ENCODE results near the gene STMND1. TPM values are rescaled to one million over a fixed set of nuclear protein-coding genes. Genes with fewer than 3 reads are reported as not detected.

STMND1 gene
- total RNA-seq, 2 donors from 2014 or later = not detected

GRCh38 chr6:17116117-17116440 lies 14.2 kb downstream of the STMND1 start:
- no peak for TF ChIP-seq CTCF (IDR thresholded peaks at IDR 0.05)
- no peak for DNase-seq (ENCODE audit: low spot score)
- H3K9me3 ChIP-seq = no peaks in the 10 kb centered on the region
- no peak overlapping the region for H3K27ac ChIP-seq
- H3K4me1 ChIP-seq = peaks cover 0 to 8% of the 10 kb centered on the region in 2 donors
- no peaks in the 10 kb centered on the region for H3K36me3 ChIP-seq
- H3K4me3 ChIP-seq = no peak overlapping the region
- H3K27me3 ChIP-seq = no peaks in the 10 kb centered on the region

- no peak for TF ChIP-seq CTCF (IDR thresholded peaks at IDR 0.05)
- H3K9me3 ChIP-seq = no peaks in the 10 kb centered on the region
Measured at GRCh38 chr6:17120019-17120418, 18.2 kb downstream of the STMND1 start.

GRCh38 chr6:17125407-17125806 lies 23.6 kb downstream of the STMND1 start:
- no peak for DNase-seq (ENCODE audit: low spot score)
- Histone ChIP-seq H3K36me3 (no peaks in the 10 kb centered on the region), H3K27ac (no peak overlapping the region), H3K4me3 (no peak overlapping the region), H3K27me3 (no peaks in the 10 kb centered on the region), H3K9me3 (no peaks in the 10 kb centered on the region), H3K4me1 (no peaks in the 10 kb centered on the region)
- TF ChIP-seq CTCF (IDR thresholded peaks at IDR 0.05) = no peak

More at GRCh38 chr6:17120019-17120418, 18.2 kb downstream of the STMND1 start:
- H3K27me3 ChIP-seq = no peaks in the 10 kb centered on the region
- H3K27ac ChIP-seq = no peak overlapping the region
- no peaks in the 10 kb centered on the region for H3K36me3 ChIP-seq
- H3K4me3 ChIP-seq = no peak overlapping the region
- H3K4me1 ChIP-seq = peaks cover 0 to 8% of the 10 kb centered on the region in 2 donors
- no peak for DNase-seq (ENCODE audit: low spot score)

GRCh38 chr6:17130786-17131185 lies 28.9 kb downstream of the STMND1 start:
- Histone ChIP-seq H3K9me3 (peaks cover 0 to 20% of the 10 kb centered on the region in 2 donors), H3K36me3 (no peaks in the 10 kb centered on the region), H3K4me3 (no peak overlapping the region), H3K4me1 (no peaks in the 10 kb centered on the region), H3K27me3 (no peaks in the 10 kb centered on the region), H3K27ac (no peak overlapping the region)
- TF ChIP-seq CTCF (IDR thresholded peaks at IDR 0.05) = no peak
- no peak for DNase-seq (ENCODE audit: low spot score)

GRCh38 chr6:17132967-17133366 lies 31.1 kb downstream of the STMND1 start:
- Histone ChIP-seq H3K27me3 (no peaks in the 10 kb centered on the region), H3K9me3 (peaks cover 0 to 23% of the 10 kb centered on the region in 2 donors), H3K36me3 (no peaks in the 10 kb centered on the region), H3K4me3 (no peak overlapping the region), H3K4me1 (no peaks in the 10 kb centered on the region), H3K27ac (no peak overlapping the region)
- TF ChIP-seq CTCF (IDR thresholded peaks at IDR 0.05) = no peak
- no peak for DNase-seq (ENCODE audit: low spot score)

- no peak overlapping the region for H3K4me3 ChIP-seq
- no peaks in the 10 kb centered on the region for H3K4me1 ChIP-seq
- DNase-seq (ENCODE audit: low spot score) = no peak
- H3K9me3 ChIP-seq = peaks cover 0 to 30% of the 10 kb centered on the region in 2 donors
- H3K36me3 ChIP-seq = no peaks in the 10 kb centered on the region
- no peak overlapping the region for H3K27ac ChIP-seq
- no peaks in the 10 kb centered on the region for H3K27me3 ChIP-seq
- no peak for TF ChIP-seq CTCF (IDR thresholded peaks at IDR 0.05)
Measured at GRCh38 chr6:17138033-17138432, 36.2 kb downstream of the STMND1 start.

Data from right atrium auricular region (tissue), 2 donors.